HCT116 (cell line): ENCODE results near the gene SMPDL3A. TPM values are rescaled to one million over a fixed set of nuclear protein-coding genes. Genes with fewer than 3 reads are reported as not detected.

Experiments
- ATAC-seq: fragments of 200-7000 bp; cut with Tn5 transposase; 2 replicates; pipeline ENCODE4 v1.9.1; 2020; ENCODE audit warnings: mild to moderate bottlenecking, moderate library complexity
- BruUV-seq: library from RNA; stranded (reverse); fragments of 400-500 nt; replicated peaks from 2 replicates; lab custom pipeline; 2021; lab: Mats Ljungman, UMichigan
- CTCF ChIA-PET: fragments of 300-600 bp; sonication (Branson Sonifier 250); formaldehyde crosslinking; loops from one replicate; lab custom pipeline; 2021; ENCODE audit warnings: antibody characterized with exemption; lab: Charles Lee
- POLR2A ChIA-PET: fragments of 300-600, 350-600 bp; sonication (Branson Sonifier 250); formaldehyde crosslinking; loops from one replicate; lab custom pipeline; 2021; ENCODE audit warnings: antibody characterized with exemption; lab: Charles Lee
- RAD21 ChIA-PET, 2 experiments: fragments of 300-600 bp; sonication (Branson Sonifier 250); formaldehyde crosslinking; loops; one replicate each; lab custom pipeline; 2023; ENCODE audit warnings: low total read pairs in 2 of 2; ENCODE audit not compliant: uncharacterized antibody in 2 of 2, unreplicated experiment in 2 of 2, low non-redundant PET in 1 of 2; lab: Charles Lee
- DNase-seq: peaks from one replicate; pipeline ENCODE4 v3.0.0-alpha.2; 2010; ENCODE audit warnings: low read depth, low spot score
- H2AFZ ChIP-seq: fragments of 200-600 bp; shearing (Covaris generic), sonication (generic); 2 replicates; pipeline ENCODE4 v1.6.1; 2017; ENCODE audit warnings: low read depth, mixed run types, mixed read lengths, antibody characterized with exemption, low read length; ENCODE audit not compliant: poor library complexity, severe bottlenecking
- H3K27ac ChIP-seq: 2 replicates; pipeline ENCODE4 v1.5.1; 2012; ENCODE audit warnings: low read depth, low read length
- H3K27me3 ChIP-seq: fragments of 200-600 bp; sonication (generic); 2 replicates; pipeline ENCODE4 v1.6.1; 2016; ENCODE audit warnings: mixed run types, low read length, mixed read lengths; ENCODE audit not compliant: insufficient read depth
- H3K36me3 ChIP-seq, 2 experiments: fragments of 200-500 bp in 1 of 2; fragments of 200-600 bp in 1 of 2; sonication (Bioruptor generic) in 1 of 2; sonication (generic) in 1 of 2; 2 replicates each; pipeline versions ENCODE4 v1.5.1 to v1.6.1; 2014 to 2016; ENCODE audit warnings: low read length in 2 of 2, inconsistent platforms in 1 of 2, mixed read lengths in 1 of 2, mixed run types in 1 of 2; ENCODE audit not compliant: insufficient read depth in 2 of 2, control insufficient read depth in 1 of 2
- H3K4me1 ChIP-seq, 2 experiments: fragments of 200-600 bp in 1 of 2; sonication (generic) in 1 of 2; 2 replicates each; pipeline versions ENCODE4 v1.5.1 to v1.6.1; 2012 to 2017; ENCODE audit warnings: low read length in 2 of 2, inconsistent platforms in 1 of 2, mild to moderate bottlenecking in 1 of 2, mixed read lengths in 1 of 2, mixed run types in 1 of 2, moderate library complexity in 1 of 2; ENCODE audit not compliant: insufficient read depth in 2 of 2, control insufficient read depth in 1 of 2
- H3K4me2 ChIP-seq: fragments of 200-600 bp; sonication (generic); 2 replicates; pipeline ENCODE4 v1.6.1; 2017; ENCODE audit warnings: mixed run types, low read length, mixed read lengths
- H3K4me3 ChIP-seq, 2 experiments: fragments of 200-600 bp in 1 of 2; sonication (generic) in 1 of 2; replicated peaks in 1 of 2; 2 replicates each; pipeline ENCODE4 v1.5.1; 2011 to 2016; ENCODE audit warnings: low read length in 2 of 2, control low read depth in 1 of 2, low read depth in 1 of 2, mild to moderate bottlenecking in 1 of 2, mixed read lengths in 1 of 2, mixed run types in 1 of 2
- H3K79me2 ChIP-seq: fragments of 200-600 bp; sonication (generic); 2 replicates; pipeline ENCODE4 v1.6.1; 2017; ENCODE audit warnings: mild to moderate bottlenecking, mixed run types, low read length, moderate library complexity, mixed read lengths; ENCODE audit not compliant: insufficient read depth
- H3K9ac ChIP-seq: fragments of 200-600 bp; sonication (generic); 2 replicates; pipeline ENCODE4 v1.6.1; 2016; ENCODE audit warnings: low read length, mixed read lengths
- H3K9me2 ChIP-seq: fragments of 200-600 bp; sonication (generic), shearing (Covaris generic); 2 replicates; pipeline ENCODE4 v1.6.1; 2017; ENCODE audit warnings: mixed run types, mild to moderate bottlenecking, moderate library complexity; ENCODE audit not compliant: insufficient read depth
- H3K9me3 ChIP-seq, 2 experiments: fragments of 200-500 bp in 1 of 2; fragments of 200-600 bp in 1 of 2; sonication (Bioruptor generic) in 1 of 2; sonication (generic) in 1 of 2; 2 replicates each; pipeline ENCODE4 v1.6.1; 2014 to 2017; ENCODE audit warnings: low read length in 2 of 2, mixed read lengths in 2 of 2, inconsistent platforms in 1 of 2, low read depth in 1 of 2, mild to moderate bottlenecking in 1 of 2, mixed run types in 1 of 2, moderate library complexity in 1 of 2; ENCODE audit not compliant: control insufficient read depth in 1 of 2, insufficient read depth in 1 of 2
- H4K20me1 ChIP-seq: fragments of 200-600 bp; sonication (generic), shearing (Covaris generic); 2 replicates; pipeline ENCODE4 v1.6.1; 2017; ENCODE audit warnings: mixed run types, mild to moderate bottlenecking, moderate library complexity; ENCODE audit not compliant: insufficient read depth
- CBX3 ChIP-seq: IDR thresholded peaks from 2 replicates; pipeline ENCODE4 v1.6.1; 2012; ENCODE audit warnings: low read depth
- CTCF ChIP-seq, 3 experiments: fragments of 200-600 bp in 1 of 3; sonication (generic) in 1 of 3; IDR thresholded peaks in 2 of 3; conservative IDR thresholded peaks in 1 of 3; 2 replicates each; pipeline ENCODE4 v1.5.1; 2012 to 2017; ENCODE audit warnings: low read depth in 2 of 3, low read length in 2 of 3, antibody characterized with exemption in 1 of 3, borderline replicate concordance in 1 of 3, control low read depth in 1 of 3, mild to moderate bottlenecking in 1 of 3, mixed read lengths in 1 of 3, mixed run types in 1 of 3, moderate library complexity in 1 of 3; ENCODE audit not compliant: insufficient read depth in 1 of 3
- FOSL1 ChIP-seq: IDR thresholded peaks from 2 replicates; pipeline ENCODE4 v1.6.1; 2012; ENCODE audit warnings: low read depth
- MAX ChIP-seq: IDR thresholded peaks from 2 replicates; pipeline ENCODE4 v1.6.1; 2012
- POLR2AphosphoS5 ChIP-seq: IDR thresholded peaks from 2 replicates; pipeline ENCODE4 v1.6.1; 2011; ENCODE audit warnings: mild to moderate bottlenecking, low read depth, low read length, moderate library complexity
- REST ChIP-seq: IDR thresholded peaks from 2 replicates; pipeline ENCODE4 v1.6.1; 2012; ENCODE audit warnings: low read depth
- SP1 ChIP-seq: IDR thresholded peaks from 2 replicates; pipeline ENCODE4 v1.6.1; 2012; ENCODE audit warnings: low read depth
- YY1 ChIP-seq: IDR thresholded peaks from 2 replicates; pipeline ENCODE4 v1.6.1; 2011; ENCODE audit warnings: low read length, low read depth, moderate library complexity, mild to moderate bottlenecking; ENCODE audit not compliant: insufficient replicate concordance; ENCODE audit errors: extremely low read depth
- intact Hi-C: fragments of 100-400 bp; cut with micrococcal nuclease; formaldehyde crosslinking; loops from 2 replicates; pipeline ENCODE4 v1.10.0; 2022
- total RNA-seq: library from RNA; stranded (reverse); gene quantifications from one replicate; pipeline ENCODE4 v1.2.1, GENCODE V29; 2021; ENCODE audit not compliant: unreplicated experiment

Gene SMPDL3A
- total RNA-seq, 1 experiment from 2014 or later: 2.4 TPM

DNA sequence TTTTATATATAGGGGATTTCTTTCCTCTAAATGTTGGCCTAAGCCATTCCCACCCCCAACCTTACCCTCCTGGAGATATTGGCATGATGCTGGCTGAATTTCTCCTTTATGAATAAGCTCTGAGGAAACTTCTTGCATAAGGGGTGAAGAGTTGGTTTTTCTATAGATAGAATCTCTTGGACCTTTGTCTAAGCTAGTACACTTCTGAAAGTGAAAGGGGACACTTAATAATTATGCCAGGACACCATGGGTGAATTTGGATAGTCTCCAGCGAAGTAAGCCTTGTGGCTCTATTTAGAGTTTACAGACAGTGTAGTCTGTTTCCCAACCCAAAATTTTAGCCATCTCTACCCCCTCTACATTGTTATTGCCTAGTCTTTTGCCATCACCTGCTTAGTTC lies 36.6 kb upstream of the SMPDL3A start (continued):
- TF ChIP-seq CTCF (IDR thresholded peaks at IDR 0.05 in 2 of 3, conservative IDR thresholded peaks at IDR 0.05 in 1 of 3; ENCODE audit: borderline replicate concordance in 1 of 3, insufficient read depth in 1 of 3, low read depth in 2 of 3, low read length in 2 of 3): no peak
- no peak for TF ChIP-seq POLR2AphosphoS5
- no peak for TF ChIP-seq CBX3

DNA sequence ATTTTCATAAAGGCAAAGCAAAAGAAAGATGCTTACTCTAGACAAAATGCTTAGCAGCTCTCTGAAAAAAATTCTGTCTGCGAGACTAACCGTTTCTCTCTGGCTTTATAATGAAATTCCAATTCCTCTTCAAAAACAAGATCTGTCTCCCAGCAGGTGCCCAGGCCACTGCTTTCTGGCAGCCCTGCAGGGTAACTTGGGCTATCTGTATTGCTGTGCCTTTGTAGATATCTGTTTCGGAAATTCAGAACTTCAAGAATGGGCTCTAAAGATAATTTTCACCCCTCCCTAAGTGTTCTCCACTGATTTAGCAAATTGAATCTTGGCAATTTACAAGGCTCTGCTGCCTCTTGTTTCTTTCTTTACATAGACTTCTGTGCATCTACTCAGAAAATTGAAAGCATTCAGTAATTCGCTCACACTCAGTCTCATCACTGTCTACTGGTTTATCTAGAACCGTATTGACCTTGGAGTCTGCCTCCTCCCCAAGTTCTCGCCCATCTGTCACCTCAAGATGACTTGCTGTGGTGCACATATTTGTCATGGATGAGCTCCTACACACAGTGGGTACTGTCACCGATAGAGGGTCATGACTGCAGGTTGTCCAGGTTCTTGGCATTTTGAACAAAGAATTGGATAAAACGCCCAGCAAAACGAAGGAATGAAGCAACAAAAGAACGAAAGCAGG lies 35.9 kb upstream of the SMPDL3A start:
- Histone ChIP-seq H3K27ac (no peak overlapping the region), H2AFZ (no peak overlapping the region), H3K9ac (no peak overlapping the region), H3K27me3 (no peaks in the 10 kb centered on the region), H3K4me1 (no peaks in the 10 kb centered on the region), H3K4me2 (no peak overlapping the region), H3K9me2 (no peaks in the 10 kb centered on the region), H3K36me3 (no peaks in the 10 kb centered on the region), H4K20me1 (no peaks in the 10 kb centered on the region), H3K9me3 (no peaks in the 10 kb centered on the region)
- ChIA-PET CTCF (no interaction called here), RAD21 (no interaction called here)
- no TSS peak for BruUV-seq
- DNase-seq (no peak), ATAC-seq (no peak)
- intact Hi-C loops: no loop called here
- no peak for TF ChIP-seq MAX
- no peak for TF ChIP-seq YY1
- TF ChIP-seq SP1: no peak
- TF ChIP-seq FOSL1: no peak
- no peak for TF ChIP-seq REST
- TF ChIP-seq, all 23 proteins: peak for 0
- no peaks in the 10 kb centered on the region for H3K79me2 ChIP-seq
- POLR2A ChIA-PET: no interaction called here
- no peak overlapping the region for H3K4me3 ChIP-seq
